Keratinocyte (primary cell): ENCODE data around the gene MPND.

Experiments
- CTCF ChIP-seq, 3 experiments: IDR thresholded peaks in 1 of 3; conservative IDR thresholded peaks in 1 of 3; optimal IDR thresholded peaks in 1 of 3; 2 replicates in 2 of 3; 3 replicates in 1 of 3; pipeline versions ENCODE3 to v1.5.1; 2011; ENCODE audit warnings: low read length in 3 of 3, mild to moderate bottlenecking in 3 of 3, moderate library complexity in 2 of 3, control low read depth in 1 of 3, inconsistent platforms in 1 of 3; ENCODE audit not compliant: insufficient read depth in 2 of 3; ENCODE audit errors: extremely low read depth in 1 of 3
- EZH2 ChIP-seq: IDR thresholded peaks from one replicate; pipeline ENCODE4 v1.6.1; 2012; ENCODE audit warnings: inconsistent platforms, mild to moderate bottlenecking, low read length, moderate library complexity

- TF ChIP-seq EZH2, result no peak
- no peak for TF ChIP-seq CTCF (optimal IDR thresholded peaks at IDR 0.05 in 1 of 3, IDR thresholded peaks at IDR 0.05 in 1 of 3, conservative IDR thresholded peaks at IDR 0.05 in 1 of 3; ENCODE audit: extremely low read depth in 1 of 3, insufficient read depth in 2 of 3, low read length in 3 of 3)
Measured at GRCh38 chr19:4402171-4403004, 59.0 kb downstream of the MPND start, which contains the start of gene CHAF1A.
